GM18868 (cell line): Measurements from ENCODE around the gene THOP1.
"Not testable (repeated sequence)": the region's sequence is repeated elsewhere in the genome, so short reads cannot be mapped to it uniquely, and the experiment has no call there.

Source experiments
- ATAC-seq: cut with Tn5 transposase; IDR thresholded peaks from one replicate; pipeline ENCODE4 v1.9.1; 2021; ENCODE audit warnings: mild to moderate bottlenecking, moderate library complexity; ENCODE audit not compliant: unreplicated experiment

THOP1 gene

GRCh38 chr19:2780284-2780683, 5.0 kb upstream of the THOP1 start:
- no peak for ATAC-seq

- ATAC-seq: no peak
Observed at GRCh38 chr19:2782329-2782935, 2.9 kb upstream of the THOP1 start.

- peak; percentile 69 for ATAC-seq
Observed at GRCh38 chr19:2782936-2783780, 2.1 kb upstream of the THOP1 start, which contains the start of gene SGTA. SGTA (minus strand) TSS chr19:2783273; CDS start chr19:2769068, 14,205 bp downstream.

- ATAC-seq: no peak
Observed at GRCh38 chr19:2783781-2784145, 1.5 kb upstream of the THOP1 start.

GRCh38 chr19:2787115-2787514, 1.8 kb downstream of the THOP1 start:
- ATAC-seq: no peak

- ATAC-seq: no peak
Observed at GRCh38 chr19:2788237-2788636, 2.9 kb downstream of the THOP1 start.

GRCh38 chr19:2790194-2790556, 4.9 kb downstream of the THOP1 start:
- no peak for ATAC-seq

- no peak for ATAC-seq
Observed at GRCh38 chr19:2790557-2791271, 5.4 kb downstream of the THOP1 start.

GRCh38 chr19:2791440-2791839, 6.1 kb downstream of the THOP1 start:
- ATAC-seq: no peak

- no peak for ATAC-seq
Observed at GRCh38 chr19:2791876-2792275, 6.6 kb downstream of the THOP1 start.

GRCh38 chr19:2792666-2793065, 7.4 kb downstream of the THOP1 start:
- not testable (repeated sequence) for ATAC-seq

GRCh38 chr19:2793126-2793525, 7.8 kb downstream of the THOP1 start:
- no peak for ATAC-seq

GRCh38 chr19:2793577-2793976, 8.3 kb downstream of the THOP1 start:
- ATAC-seq: no peak

GRCh38 chr19:2795827-2796658, 10.7 kb downstream of the THOP1 start:
- ATAC-seq: no peak

- ATAC-seq: no peak
Observed at GRCh38 chr19:2796659-2797266, 11.5 kb downstream of the THOP1 start.

GRCh38 chr19:2797280-2797679, 12.0 kb downstream of the THOP1 start:
- ATAC-seq: no peak

- ATAC-seq: no peak
Observed at GRCh38 chr19:2798158-2798685, 12.9 kb downstream of the THOP1 start.

- no peak for ATAC-seq
Observed at GRCh38 chr19:2798733-2799132, 13.4 kb downstream of the THOP1 start.

GRCh38 chr19:2799273-2800020, 14.1 kb downstream of the THOP1 start:
- ATAC-seq: no peak

- ATAC-seq: no peak
Observed at GRCh38 chr19:2800506-2800905, 15.2 kb downstream of the THOP1 start.
